HL-60/S4 treated with retinoic acid at 250 ng/mL for 4 days and 3 days (cell line): ENCODE measurements around the gene CCL25.
"Not testable (repeated sequence)": the region's sequence is repeated elsewhere in the genome, so short reads cannot be mapped to it uniquely, and the experiment has no call there.

Experiments
- in situ Hi-C: fragments of 300-500 bp; cut with MboI; formaldehyde crosslinking; loops from 2 replicates; pipeline ENCODE4 v1.7.0; 2022; ENCODE audit warnings: low sequenced_read_pairs

The CCL25 gene, protein sequence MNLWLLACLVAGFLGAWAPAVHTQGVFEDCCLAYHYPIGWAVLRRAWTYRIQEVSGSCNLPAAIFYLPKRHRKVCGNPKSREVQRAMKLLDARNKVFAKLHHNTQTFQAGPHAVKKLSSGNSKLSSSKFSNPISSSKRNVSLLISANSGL

GRCh38 chr19:8052464-8052859, at the start of gene CCL25:
CCL25 (plus strand) TSS chr19:8052760; CDS start chr19:8053050, 290 bp downstream.
- in situ Hi-C loops: no loop called here

- in situ Hi-C loops: no loop called here
These were observed 48.6 kb upstream of the CCL25 start for GRCh38 chr19:8004001-8004400.

DNA sequence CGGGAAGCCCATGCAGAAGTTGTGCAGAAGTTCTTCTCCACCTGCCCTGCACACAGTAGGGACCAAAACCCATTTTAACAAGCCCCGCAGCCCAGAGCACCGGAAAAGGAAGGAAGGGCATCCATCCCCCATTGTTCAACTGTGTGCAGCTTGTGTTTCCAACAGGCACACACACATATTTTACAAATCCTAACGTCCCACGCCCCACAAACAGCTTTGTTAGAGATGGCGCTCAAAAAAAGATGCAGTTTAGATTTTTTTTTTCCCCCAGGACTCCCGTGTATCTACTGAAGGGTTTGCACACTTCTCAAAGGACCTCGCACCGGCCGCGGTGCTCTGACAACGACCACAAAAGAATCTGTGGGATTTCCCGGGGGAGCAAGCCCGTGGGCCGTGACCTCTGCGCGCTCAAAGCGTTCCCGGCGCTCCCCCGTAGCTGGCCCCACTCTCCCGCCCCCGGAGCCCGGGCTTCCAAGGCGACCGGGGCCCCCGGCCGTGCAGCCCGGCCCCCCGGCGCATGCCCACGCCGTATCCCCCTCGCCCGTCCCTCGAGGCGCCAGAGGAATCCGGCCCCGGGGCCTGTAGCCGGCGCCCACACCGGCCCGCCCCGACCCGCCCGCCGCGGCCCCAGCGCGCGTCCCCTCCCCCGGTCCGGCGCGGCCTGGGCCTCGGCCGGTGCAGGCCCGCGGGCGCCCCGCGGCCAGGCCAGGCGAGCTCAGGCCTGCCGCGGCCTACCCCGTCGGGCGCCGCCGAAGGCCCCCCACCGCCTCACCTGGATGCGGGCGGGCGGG, 47.6 kb upstream of the CCL25 start:
- in situ Hi-C loops: no loop called here

GRCh38 chr19:8005534-8006256, 46.9 kb upstream of the CCL25 start, which contains the start of gene ELAVL1:
ELAVL1 (minus strand) TSS chr19:8005641; CDS start chr19:7991815, 13,826 bp downstream.
- in situ Hi-C loops: no loop called here

GRCh38 chr19:8017808-8018207, 34.8 kb upstream of the CCL25 start:
- in situ Hi-C loops: no loop called here

DNA sequence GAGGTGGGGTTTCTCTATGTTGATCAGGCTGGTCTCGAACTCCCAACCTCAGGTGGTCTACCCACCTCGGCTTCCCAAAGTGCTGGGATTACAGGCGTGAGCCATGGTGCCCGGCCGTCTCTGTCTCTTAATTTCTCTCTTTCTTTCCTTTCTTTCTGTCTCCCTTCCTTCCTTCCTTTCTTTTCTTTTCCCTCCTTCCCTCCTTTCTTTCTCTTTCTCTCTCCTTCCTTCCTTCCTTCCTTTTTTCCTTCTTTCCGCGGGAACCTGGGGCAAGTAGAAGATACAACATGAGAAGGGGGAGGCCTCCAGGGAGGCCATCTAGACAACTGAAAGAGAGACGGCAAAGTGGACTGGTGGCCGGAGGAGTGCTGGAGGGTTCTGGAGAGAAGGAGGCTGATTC, 31.9 kb upstream of the CCL25 start:
- in situ Hi-C loops: no loop called here

DNA sequence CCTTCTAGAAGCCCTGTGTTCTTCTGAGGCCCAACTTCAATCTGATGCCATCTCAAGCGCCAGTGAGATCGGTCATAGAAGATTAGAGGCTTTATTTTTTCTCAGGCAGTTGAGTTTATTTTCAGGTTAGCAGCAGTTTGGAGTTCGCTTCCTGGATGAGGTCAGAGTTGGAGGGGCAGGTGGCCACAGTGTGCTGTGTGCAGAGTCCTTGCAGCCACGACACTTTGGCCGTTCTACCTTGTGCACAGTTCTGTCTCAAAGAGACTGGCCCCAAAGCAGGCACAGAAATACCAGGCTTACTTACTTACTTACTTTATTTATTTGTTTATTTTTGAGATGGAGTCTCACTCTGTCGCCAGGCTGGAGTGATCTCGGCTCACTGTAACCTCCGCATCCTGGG, 31.2 kb upstream of the CCL25 start:
- in situ Hi-C loops: no loop called here

- in situ Hi-C loops: no loop called here
These were observed 30.3 kb upstream of the CCL25 start for GRCh38 chr19:8022275-8022674.

GRCh38 chr19:8023371-8023770, 29.2 kb upstream of the CCL25 start:
- in situ Hi-C loops: no loop called here

GRCh38 chr19:8024256-8024655, 28.3 kb upstream of the CCL25 start:
- in situ Hi-C loops: not testable (repeated sequence)

DNA sequence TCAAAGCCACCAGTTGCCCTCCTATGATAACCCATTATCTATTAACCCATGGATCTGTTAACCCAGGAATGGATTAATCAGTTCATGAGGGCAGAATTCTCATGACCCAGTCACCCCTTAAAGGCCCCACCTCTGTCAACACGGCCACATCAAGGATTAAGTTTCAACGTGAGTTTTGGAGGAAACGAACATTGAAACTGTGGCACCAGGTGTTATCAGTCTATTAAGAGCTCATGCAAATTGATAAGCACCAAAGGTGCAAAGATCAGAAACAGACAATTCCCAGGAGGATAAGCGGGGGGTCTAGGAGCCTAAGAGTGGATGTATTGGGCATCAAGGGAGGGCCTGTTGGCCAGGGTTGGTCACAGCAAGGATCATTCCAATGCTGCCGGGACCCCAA, 27.2 kb upstream of the CCL25 start:
- in situ Hi-C loops: no loop called here

DNA sequence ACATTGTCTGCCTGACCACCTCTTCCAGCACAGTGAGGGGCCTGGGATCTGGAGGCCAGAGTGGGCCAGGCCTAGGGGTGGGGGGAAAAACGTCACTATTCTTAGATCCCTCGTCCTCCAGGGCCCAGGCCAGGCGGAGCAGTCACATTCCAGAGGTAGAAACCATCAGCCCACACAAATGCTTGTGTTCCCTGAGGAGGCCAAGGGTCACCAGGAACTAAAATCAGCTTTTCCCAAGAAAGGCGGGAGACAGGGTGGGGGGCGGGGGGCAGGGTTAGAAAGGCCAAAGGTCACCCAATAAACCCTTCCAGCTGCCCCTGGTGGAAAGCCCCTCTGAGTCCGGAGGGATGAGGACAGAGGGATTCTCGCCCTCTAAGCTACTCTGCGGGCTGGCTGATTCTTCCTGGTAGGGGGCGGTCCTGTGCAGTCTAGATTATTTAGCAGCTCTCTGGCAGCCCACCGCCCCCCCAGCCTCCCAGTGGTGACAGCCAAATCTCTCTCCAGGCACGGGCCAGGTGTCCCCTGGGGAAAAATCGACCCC, 23.5 kb upstream of the CCL25 start:
- in situ Hi-C loops: no loop called here

GRCh38 chr19:8030960-8031359, 21.6 kb upstream of the CCL25 start:
- in situ Hi-C loops: no loop called here

GRCh38 chr19:8033287-8034177, 19.0 kb upstream of the CCL25 start:
- in situ Hi-C loops: not testable (repeated sequence)

DNA sequence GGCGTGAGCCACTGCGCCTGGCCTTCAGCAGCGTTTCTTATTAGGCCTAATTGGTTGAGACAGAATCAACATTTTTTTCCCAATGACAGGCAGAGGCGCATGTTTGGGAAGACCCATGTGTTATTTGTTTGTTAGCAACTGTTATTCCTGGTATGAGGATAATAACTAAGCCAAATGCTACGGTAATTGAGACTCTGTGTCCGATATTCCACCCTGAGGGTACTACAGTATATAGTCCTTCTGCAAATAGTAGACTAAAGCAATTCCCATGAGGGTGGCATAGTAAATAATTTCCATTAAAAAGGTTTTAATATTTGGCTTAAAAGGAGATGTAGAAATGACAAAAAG, 18.4 kb upstream of the CCL25 start:
- in situ Hi-C loops: no loop called here

DNA sequence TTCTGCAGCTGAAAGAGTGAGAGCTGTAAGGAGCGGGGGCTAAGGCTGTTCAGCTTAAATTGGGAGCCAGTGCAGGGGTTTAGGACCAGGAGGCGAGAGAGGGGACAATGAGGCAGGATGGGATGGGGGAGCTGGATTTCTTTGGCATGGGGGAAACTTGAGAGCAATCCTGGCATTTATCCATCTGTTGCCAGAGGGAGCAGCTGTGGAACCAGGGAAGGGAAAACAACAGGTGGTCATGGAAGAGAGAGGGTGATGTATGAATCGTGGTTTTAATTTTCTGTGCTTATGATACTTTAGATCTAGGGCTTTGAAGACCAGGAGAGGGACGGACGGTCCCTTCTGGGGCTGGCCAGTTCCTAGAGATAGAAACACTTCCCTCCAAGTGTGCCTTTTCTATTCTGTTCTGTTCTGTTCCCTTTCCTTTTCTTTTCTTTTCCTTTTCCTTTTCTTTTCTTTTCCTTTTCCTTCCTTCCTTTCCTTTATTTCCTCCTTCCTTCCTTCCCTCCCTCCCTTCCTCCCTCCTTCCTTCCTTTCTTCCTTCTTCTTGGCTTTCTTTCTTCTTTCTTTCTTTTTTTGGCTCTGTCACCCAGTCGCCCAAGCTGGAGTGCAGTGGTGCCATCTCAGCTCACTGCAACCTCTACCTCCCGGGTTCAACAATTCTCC, 16.0 kb upstream of the CCL25 start:
- in situ Hi-C loops: no loop called here

- in situ Hi-C loops: no loop called here
These were observed 13.7 kb upstream of the CCL25 start for GRCh38 chr19:8038815-8039214.

DNA sequence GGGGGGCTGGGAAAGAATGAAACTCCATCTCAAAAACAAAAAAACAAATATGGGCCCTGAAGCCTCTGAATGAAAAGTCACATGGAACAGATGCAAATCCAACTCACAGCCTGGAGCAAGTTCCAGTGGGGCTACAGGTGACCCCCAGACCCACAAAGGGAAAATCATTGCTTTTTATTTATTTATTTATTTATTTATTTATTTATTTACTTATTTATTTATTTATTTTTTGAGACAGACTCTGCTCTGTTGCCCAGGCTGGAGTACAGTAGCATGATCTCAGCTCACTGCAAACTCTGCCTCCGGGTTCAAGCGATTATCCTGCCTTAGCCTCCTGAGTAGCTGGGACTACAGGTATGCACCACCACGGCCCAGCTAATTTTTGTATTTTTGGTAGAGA, 13.3 kb upstream of the CCL25 start:
- in situ Hi-C loops: no loop called here

GRCh38 chr19:8041531-8041931, 11.0 kb upstream of the CCL25 start:
- in situ Hi-C loops: no loop called here

DNA sequence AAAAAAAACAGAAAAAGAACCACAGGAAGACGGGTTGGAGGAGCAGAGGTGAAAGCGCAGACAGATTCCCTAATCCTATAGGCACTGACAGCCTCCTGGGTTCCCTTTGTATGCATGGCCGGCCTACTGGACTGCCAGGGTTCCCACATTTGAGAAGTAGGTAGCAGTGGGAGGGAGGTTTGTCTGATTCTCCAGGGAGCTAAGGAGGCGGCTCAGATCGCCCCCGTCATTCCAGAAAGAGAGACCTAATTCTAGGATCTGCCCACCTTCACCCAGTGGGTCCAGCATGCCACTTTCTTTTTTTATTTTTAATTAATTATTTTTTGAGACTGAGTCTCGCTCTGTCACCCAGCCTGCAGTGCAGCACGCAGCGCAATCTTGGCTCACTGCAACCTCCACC, 9.7 kb upstream of the CCL25 start:
- in situ Hi-C loops: no loop called here
